ENCODE measurements around the gene CLEC20A. TPM values are rescaled to one million over a fixed set of nuclear protein-coding genes. Genes with fewer than 3 reads are reported as not detected.

The CLEC20A gene
- total RNA-seq, 3 donors from 2014 or later: not detected

GRCh38 chr1:178456472-178456871, 40.3 kb downstream of the CLEC20A start:
- no peaks in the 10 kb centered on the region for H3K4me1 ChIP-seq (ENCODE audit: low read depth)
- ATAC-seq (no peak), DNase-seq (no peak)
- H3K36me3 ChIP-seq (ENCODE audit: low read depth): no peaks in the 10 kb centered on the region
- TF ChIP-seq, protein P1, sequence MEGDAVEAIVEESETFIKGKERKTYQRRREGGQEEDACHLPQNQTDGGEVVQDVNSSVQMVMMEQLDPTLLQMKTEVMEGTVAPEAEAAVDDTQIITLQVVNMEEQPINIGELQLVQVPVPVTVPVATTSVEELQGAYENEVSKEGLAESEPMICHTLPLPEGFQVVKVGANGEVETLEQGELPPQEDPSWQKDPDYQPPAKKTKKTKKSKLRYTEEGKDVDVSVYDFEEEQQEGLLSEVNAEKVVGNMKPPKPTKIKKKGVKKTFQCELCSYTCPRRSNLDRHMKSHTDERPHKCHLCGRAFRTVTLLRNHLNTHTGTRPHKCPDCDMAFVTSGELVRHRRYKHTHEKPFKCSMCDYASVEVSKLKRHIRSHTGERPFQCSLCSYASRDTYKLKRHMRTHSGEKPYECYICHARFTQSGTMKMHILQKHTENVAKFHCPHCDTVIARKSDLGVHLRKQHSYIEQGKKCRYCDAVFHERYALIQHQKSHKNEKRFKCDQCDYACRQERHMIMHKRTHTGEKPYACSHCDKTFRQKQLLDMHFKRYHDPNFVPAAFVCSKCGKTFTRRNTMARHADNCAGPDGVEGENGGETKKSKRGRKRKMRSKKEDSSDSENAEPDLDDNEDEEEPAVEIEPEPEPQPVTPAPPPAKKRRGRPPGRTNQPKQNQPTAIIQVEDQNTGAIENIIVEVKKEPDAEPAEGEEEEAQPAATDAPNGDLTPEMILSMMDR (IDR thresholded peaks at IDR 0.05): no peak
- no peaks in the 10 kb centered on the region for H3K9me3 ChIP-seq
- intact Hi-C loops (cut with DNase I, micrococcal nuclease): no loop called here
- H3K4me3 ChIP-seq: no peak overlapping the region

DNA sequence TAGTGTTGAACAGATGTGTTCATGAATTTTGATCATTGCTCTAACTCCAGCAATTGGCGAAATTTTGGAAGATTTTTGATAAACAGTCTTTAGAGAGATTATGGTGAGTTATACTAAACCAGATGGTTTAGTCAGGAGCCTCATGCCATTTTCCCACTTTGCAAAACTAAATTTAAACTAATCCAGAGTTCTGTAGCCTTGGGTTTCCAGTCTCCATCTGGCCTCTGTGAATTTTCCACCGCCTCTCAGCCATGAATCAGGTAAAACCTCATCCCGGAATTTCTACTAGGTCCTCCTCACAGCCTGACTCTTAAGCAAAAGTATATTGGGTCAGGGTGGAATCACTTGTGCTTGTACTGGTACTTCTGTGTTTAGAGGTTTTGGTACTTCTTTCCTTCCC, 44.8 kb downstream of the CLEC20A start:
- Histone ChIP-seq H3K4me3 (no peak overlapping the region), H3K9me3 (no peaks in the 10 kb centered on the region), H3K36me3 (ENCODE audit: low read depth) (no peaks in the 10 kb centered on the region), H3K4me1 (ENCODE audit: low read depth) (no peaks in the 10 kb centered on the region)
- intact Hi-C loops (cut with DNase I, micrococcal nuclease): no loop called here
- TF ChIP-seq, protein P1 (IDR thresholded peaks at IDR 0.05): no peak
- DNase-seq (no peak), ATAC-seq (no peak)

- Histone ChIP-seq H3K4me3 (no peak overlapping the region), H3K4me1 (ENCODE audit: low read depth) (no peaks in the 10 kb centered on the region), H3K9me3 (no peaks in the 10 kb centered on the region), H3K36me3 (ENCODE audit: low read depth) (no peaks in the 10 kb centered on the region)
- intact Hi-C loops (cut with DNase I, micrococcal nuclease): no loop called here
- ATAC-seq (no peak), DNase-seq (no peak)
- TF ChIP-seq, protein P1 (IDR thresholded peaks at IDR 0.05): no peak
These were observed 45.2 kb downstream of the CLEC20A start for GRCh38 chr1:178451529-178451928.

DNA sequence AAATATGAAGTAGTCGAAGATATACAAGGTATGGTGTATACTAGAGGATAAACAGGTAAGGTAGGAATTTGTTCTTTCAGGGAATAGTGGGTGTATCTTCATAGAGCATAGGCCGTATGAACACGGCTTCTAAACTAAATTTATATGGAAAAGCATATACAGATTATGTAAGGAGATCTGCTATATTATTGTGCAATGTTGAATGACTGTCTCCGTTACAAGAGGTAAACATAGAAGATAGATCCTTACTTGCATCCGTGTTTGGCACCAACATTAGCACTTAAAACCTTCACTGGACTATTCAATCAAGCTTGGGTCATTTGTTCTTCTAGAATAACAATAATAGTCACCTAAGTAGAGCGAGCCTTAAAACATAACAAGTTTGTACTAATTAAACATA, 45.9 kb downstream of the CLEC20A start:
- intact Hi-C loops (cut with DNase I, micrococcal nuclease): no loop called here
- Histone ChIP-seq H3K9me3 (no peaks in the 10 kb centered on the region), H3K4me3 (no peak overlapping the region), H3K36me3 (ENCODE audit: low read depth) (no peaks in the 10 kb centered on the region), H3K4me1 (ENCODE audit: low read depth) (no peaks in the 10 kb centered on the region)
- no peak for ATAC-seq
- TF ChIP-seq, protein P1 (IDR thresholded peaks at IDR 0.05): no peak
- DNase-seq: no peak

- TF ChIP-seq, protein P1 (IDR thresholded peaks at IDR 0.05): no peak
- intact Hi-C loops (cut with DNase I, micrococcal nuclease): no loop called here
- ATAC-seq: no peak
- H3K36me3 ChIP-seq (ENCODE audit: low read depth): no peaks in the 10 kb centered on the region
- no peak overlapping the region for H3K4me3 ChIP-seq
- no peaks in the 10 kb centered on the region for H3K4me1 ChIP-seq (ENCODE audit: low read depth)
- no peaks in the 10 kb centered on the region for H3K9me3 ChIP-seq
- no peak for DNase-seq
These were observed 53.8 kb downstream of the CLEC20A start for GRCh38 chr1:178442925-178443324.

- intact Hi-C loops (cut with DNase I, micrococcal nuclease): no loop called here
- DNase-seq: no peak
- Histone ChIP-seq H3K36me3 (ENCODE audit: low read depth) (no peaks in the 10 kb centered on the region), H3K9me3 (no peaks in the 10 kb centered on the region), H3K4me1 (ENCODE audit: low read depth) (no peaks in the 10 kb centered on the region), H3K4me3 (no peak overlapping the region)
- no peak for ATAC-seq
- TF ChIP-seq, protein P1 (IDR thresholded peaks at IDR 0.05): no peak
These were observed 58.3 kb downstream of the CLEC20A start for GRCh38 chr1:178438432-178438831.
